GM12875 (cell line): ENCODE data around the gene ITSN1.
"Not testable (repeated sequence)": the region's sequence is repeated elsewhere in the genome, so short reads cannot be mapped to it uniquely, and the experiment has no call there.

ENCODE experiments used
- H3K4me3 ChIP-seq: one replicate; pipeline ENCODE4 v1.5.1; 2011; ENCODE audit warnings: low read depth, low read length, control low read depth
- CTCF ChIP-seq: IDR thresholded peaks from 2 replicates; pipeline ENCODE4 v1.5.1; 2011; ENCODE audit warnings: low read depth, mild to moderate bottlenecking, control low read depth, inconsistent platforms, low read length, moderate library complexity, borderline replicate concordance; ENCODE audit not compliant: insufficient read depth

The ITSN1 gene

DNA sequence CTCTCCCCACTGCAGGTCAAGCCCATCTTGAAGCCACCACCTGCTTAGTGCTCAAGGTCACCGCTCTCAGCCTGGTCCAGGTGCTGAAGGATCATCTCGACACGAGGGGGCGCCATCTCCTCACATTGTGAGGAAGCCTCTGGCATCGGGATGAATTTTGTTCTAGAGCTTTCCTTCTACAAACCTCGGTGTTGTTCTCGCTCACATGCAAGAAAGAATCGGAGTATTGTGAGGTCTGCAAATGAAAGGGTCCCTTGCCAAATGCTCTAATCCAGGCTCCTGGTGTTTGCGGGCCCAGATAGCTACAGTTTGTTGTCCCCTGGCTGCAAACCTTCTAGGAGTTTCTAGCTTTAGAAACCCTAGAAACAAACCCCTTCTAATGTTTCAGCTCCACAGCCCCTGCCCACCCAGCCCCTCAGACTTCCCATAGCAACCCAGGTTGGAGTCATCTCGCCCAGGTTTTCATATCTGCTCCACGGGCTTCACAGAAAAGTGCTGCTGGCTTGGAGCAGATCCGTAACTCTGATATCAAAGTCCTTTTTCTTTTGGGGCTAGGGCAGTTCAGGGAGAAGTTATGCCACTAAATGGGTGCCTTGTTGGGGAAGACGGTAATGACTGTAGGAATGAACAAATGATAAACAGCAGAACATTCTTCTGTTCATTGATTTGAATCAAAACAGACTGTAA, 281.9 kb downstream of the ITSN1 start:
- TF ChIP-seq CTCF: peak; percentile 84
- H3K4me3 ChIP-seq: no peak overlapping the region

GRCh38 chr21:33924766-33925100, 282.4 kb downstream of the ITSN1 start:
- no peak for TF ChIP-seq CTCF
- no peak overlapping the region for H3K4me3 ChIP-seq

GRCh38 chr21:33926248-33926647, 283.9 kb downstream of the ITSN1 start:
- not testable (repeated sequence) for H3K4me3 ChIP-seq

DNA sequence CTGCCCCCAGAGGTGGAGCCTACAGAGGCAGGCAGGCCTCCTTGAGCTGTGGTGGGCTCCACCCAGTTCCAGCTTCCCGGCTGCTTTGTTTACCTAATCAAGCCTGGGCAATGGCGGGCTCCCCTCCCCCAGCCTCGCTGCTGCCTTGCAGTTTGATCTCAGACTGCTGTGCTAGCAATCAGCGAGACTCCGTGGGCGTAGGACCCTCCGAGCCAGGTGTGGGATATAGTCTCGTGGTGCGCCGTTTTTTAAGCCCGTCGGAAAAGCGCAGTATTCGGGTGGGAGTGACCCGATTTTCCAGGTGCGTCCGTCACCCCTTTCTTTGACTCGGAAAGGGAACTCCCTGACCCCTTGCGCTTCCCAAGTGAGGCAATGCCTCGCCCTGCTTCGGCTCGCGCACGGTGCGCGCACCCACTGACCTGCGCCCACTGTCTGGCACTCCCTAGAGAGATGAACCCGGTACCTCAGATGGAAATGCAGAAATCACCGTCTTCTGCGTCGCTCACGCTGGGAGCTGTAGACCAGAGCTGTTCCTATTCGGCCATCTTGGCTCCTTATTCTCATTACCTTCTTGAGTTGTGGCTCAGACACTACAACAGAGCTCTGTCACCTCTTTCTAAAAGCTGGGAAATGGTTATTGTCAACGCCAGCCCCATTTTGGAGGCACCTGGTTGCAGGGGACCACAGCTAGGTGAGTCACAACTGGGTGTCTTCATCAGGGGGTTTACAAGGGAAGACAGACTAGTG, 288.9 kb downstream of the ITSN1 start:
- H3K4me3 ChIP-seq: not testable (repeated sequence)

DNA sequence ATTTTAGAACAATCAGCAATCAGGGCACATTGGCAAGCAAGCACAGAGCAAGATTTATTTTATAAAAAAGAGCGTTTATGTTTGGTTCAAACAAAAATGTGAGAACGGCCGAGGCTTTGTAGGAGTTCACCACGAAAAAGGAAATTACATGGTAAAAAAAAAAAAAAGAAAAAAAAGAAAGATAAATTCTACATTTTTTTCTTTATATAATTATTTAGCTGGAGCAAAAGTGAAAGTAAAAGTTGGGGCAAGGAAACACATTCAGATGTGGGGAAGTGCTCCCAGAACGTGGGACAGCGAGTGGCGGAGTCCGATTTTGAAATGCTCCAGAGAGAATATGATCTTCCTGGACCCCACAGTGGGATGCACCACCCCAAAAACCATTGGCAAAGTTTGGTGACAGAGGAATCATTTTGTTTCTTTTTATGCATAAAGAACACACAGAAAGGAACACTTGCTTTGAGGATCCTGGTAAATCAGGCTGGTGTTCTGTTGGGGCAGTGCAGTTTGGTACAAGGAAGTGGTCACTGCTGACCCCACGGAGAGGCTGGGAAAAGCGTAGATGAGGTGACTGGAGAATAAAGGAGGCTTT, 289.6 kb downstream of the ITSN1 start:
- no peak for TF ChIP-seq CTCF
- peak overlapping the region; percentile 19 for H3K4me3 ChIP-seq

DNA sequence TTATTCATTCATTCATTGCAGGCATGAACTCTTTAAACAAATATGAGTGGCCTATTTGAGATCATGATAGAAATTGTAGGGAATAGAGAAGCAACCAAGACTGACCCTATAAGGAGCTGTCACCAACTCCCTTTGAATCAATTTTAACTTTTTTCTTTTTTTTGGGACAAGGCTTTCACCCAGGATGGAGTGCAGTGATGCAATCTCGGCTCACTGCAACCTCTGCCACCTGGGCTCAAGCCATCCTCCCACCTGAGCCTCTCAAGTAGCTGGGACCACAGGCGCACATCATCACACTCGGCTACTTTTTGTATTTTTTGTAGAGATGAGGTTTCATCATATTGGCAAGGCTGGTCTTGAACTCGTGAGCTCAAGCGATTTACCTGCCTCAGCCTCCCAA, 290.4 kb downstream of the ITSN1 start:
- TF ChIP-seq CTCF: no peak
- no peak overlapping the region for H3K4me3 ChIP-seq

DNA sequence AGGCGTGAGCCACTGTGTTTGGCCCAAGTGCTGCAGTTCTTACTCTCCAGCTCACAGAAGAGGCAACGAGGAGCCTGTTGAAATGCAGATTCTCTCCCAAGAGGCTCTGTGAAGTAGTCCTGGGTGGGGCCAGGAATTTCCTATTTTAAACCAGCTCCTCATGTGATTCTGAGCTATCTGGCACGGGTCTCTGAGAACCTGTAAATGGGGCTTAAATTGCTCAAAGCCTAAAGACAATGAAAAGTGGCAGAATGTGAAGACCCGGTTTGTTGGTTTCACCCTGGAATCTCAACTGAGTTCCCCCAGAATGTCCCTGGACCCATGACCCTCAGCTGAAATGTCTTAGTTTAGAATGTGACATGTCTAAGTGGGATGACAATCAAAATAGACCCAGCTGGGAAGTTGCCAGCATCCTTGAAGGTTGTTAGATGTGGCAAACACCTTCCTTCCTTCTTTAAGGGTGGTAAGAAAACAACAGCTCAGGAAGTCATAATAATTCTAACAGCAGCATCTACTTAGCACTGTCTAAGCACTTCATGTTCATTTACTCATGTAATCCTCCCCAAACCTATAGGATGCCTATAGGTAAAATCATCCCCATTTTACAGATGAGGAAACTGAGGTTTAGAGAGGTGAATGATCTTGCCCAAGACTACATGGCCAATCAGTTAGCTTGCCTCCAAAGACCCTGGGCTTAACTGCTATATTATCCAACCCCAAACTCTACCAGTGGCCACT, 294.2 kb downstream of the ITSN1 start:
- H3K4me3 ChIP-seq: no peak overlapping the region
- no peak for TF ChIP-seq CTCF

- H3K4me3 ChIP-seq: no peak overlapping the region
- no peak for TF ChIP-seq CTCF
These were observed 294.8 kb downstream of the ITSN1 start for GRCh38 chr21:33937146-33937545.
